T follicular helper cell (primary cell): Measurements from ENCODE around the gene SLC4A8.
"Not testable (repeated sequence)": the region's sequence is repeated elsewhere in the genome, so short reads cannot be mapped to it uniquely, and the experiment has no call there.

Experiments
- DNase-seq: peaks from one replicate; pipeline ENCODE4 v3.0.0-alpha.2; 2020; ENCODE audit warnings: low read depth

Gene SLC4A8

GRCh38 chr12:51475543-51475942 lies 50.9 kb downstream of the SLC4A8 start:
- DNase-seq, result no peak

GRCh38 chr12:51480978-51481377 lies 56.3 kb downstream of the SLC4A8 start:
- DNase-seq, result no peak

- DNase-seq, result no peak
These were observed 58.5 kb downstream of the SLC4A8 start for GRCh38 chr12:51482929-51483697.

- no peak for DNase-seq
These were observed 59.5 kb downstream of the SLC4A8 start for GRCh38 chr12:51484119-51484518.

GRCh38 chr12:51488281-51488680 lies 63.6 kb downstream of the SLC4A8 start:
- DNase-seq, result no peak

GRCh38 chr12:51493281-51493680 lies 68.7 kb downstream of the SLC4A8 start:
- no peak for DNase-seq

- no peak for DNase-seq
These were observed 72.3 kb downstream of the SLC4A8 start for GRCh38 chr12:51496895-51497294.

GRCh38 chr12:51504851-51505250 lies 80.2 kb downstream of the SLC4A8 start:
- no peak for DNase-seq

- no peak for DNase-seq
These were observed 80.9 kb downstream of the SLC4A8 start for GRCh38 chr12:51505360-51506105.

GRCh38 chr12:51507178-51507577 lies 82.5 kb downstream of the SLC4A8 start:
- DNase-seq, result no peak

GRCh38 chr12:51508285-51508684 lies 83.7 kb downstream of the SLC4A8 start:
- DNase-seq, result no peak

- no peak for DNase-seq
These were observed 87.1 kb downstream of the SLC4A8 start for GRCh38 chr12:51511546-51512260.

GRCh38 chr12:51512438-51512837 lies 87.8 kb downstream of the SLC4A8 start:
- no peak for DNase-seq

GRCh38 chr12:51515037-51515436 lies 90.4 kb downstream of the SLC4A8 start:
- DNase-seq, result not testable (repeated sequence)

- no peak for DNase-seq
These were observed 92.7 kb downstream of the SLC4A8 start for GRCh38 chr12:51517316-51517715.

GRCh38 chr12:51517800-51518199 lies 93.2 kb downstream of the SLC4A8 start:
- DNase-seq, result no peak

- DNase-seq, result no peak
These were observed 95.1 kb downstream of the SLC4A8 start for GRCh38 chr12:51519755-51520154.

- no peak for DNase-seq
These were observed 96.1 kb downstream of the SLC4A8 start for GRCh38 chr12:51520576-51521325.

- no peak for DNase-seq
These were observed 97.1 kb downstream of the SLC4A8 start for GRCh38 chr12:51521554-51522276.

- DNase-seq, result no peak
These were observed 98.1 kb downstream of the SLC4A8 start for GRCh38 chr12:51522696-51523095.

- no peak for DNase-seq
These were observed 99.8 kb downstream of the SLC4A8 start for GRCh38 chr12:51524386-51524901.
